Thoracic aorta endothelial cell (primary cell): ENCODE measurements around the gene HOXA9. TPM values are rescaled to one million over a fixed set of nuclear protein-coding genes. Genes with fewer than 3 reads are reported as not detected.

Experiments
- small RNA-seq: library from RNA; depleted of rRNA; stranded (forward); fragments of <200 nt; gene quantifications from one replicate; pipeline ENCODE3, GENCODE V24; 2012
- total RNA-seq: library from RNA; depleted of rRNA; stranded (reverse); fragments of >200 nt; gene quantifications from 2 replicates; pipeline ENCODE4 v1.2.3, GENCODE V29; 2012

Gene HOXA9
- total RNA-seq = 0.40 and 27.9 TPM in 2 replicates

DNA sequence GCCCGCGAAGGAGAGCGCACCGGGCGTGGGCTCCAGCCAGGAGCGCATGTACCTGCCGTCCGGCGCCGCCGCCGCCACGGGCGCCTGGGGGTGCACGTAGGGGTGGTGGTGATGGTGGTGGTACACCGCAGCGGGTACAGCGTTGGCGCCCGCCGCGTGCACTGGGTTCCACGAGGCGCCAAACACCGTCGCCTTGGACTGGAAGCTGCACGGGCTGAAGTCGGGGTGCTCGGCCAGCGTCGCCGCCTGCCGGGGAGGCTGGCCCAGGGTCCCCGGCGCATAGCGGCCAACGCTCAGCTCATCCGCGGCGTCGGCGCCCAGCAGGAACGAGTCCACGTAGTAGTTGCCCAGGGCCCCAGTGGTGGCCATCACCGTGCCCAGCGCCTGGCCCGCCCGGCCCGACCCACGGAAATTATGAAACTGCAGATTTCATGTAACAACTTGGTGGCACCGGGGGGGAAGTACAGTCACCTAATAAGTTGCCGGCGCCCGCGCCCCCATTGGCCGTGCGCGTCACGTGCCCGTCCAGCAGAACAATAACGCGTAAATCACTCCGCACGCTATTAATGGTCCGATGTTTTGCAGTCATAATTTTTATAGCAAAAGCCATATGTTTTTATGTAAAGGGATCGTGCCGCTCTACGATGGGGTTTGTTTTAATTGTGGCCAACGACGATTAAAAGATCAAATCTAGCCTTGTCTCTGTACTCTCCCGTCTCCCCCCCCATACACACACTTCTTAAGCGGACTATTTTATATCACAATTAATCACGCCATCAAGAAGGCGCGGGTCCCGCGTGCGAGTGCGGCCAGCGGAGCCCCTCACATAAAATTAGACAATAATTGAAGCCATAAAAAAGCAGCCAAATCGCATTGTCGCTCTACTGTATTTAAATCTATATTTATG is at the start of gene HOXA9:
HOXA9 (minus strand) TSS at position 449 of the 907 bp plus-strand sequence; CDS start at position 369, 80 bp downstream.

DNA sequence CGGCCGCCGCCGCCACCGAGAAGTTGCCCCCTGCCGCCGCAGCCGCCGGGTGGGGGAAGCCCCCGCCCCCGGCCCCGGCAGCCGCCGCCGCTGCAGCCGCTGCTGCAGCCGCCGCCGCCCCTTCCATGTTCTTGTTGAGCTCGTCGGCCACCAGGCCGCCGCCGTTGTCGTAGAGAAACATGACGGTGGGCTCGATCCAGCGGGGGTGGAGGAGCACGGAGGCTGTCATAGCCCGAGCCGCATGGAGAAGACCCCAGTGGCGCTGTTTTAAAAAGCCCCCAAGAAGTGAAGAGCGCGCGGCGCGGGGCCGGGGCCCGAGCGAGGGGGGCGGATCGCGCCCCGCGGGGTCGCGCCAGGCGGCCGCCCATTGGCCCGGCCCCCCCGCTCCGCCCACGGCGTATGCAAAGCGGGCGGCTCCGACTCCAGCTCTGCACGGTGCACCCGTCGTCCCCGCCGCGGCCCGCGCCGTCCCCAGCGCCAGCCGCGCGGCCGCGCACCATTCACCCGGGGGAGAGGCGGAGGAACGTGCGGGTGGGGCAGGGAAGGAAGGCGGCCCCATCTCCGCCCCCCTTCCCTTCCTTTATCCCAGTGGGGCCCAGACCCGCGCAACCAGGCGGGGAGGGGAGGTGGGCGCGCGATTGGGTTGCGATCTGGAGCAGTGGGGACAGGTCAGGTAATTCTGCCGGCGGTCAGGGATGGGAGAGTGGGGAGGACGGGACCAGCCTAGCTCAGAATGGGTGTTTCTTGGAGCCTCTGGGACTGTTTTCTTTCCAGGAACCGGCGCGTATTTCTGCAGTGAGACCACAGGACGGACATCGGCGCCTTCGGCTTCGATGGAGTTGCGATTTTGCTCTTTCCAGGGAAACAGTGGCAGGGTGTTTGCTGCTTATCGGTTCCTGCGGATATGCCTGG is 34.8 kb upstream of the HOXA9 start, which contains the start of gene HOXA13:
HOXA13 (minus strand) TSS at position 243 of the 912 bp plus-strand sequence; CDS start at position 229, 14 bp downstream.

DNA sequence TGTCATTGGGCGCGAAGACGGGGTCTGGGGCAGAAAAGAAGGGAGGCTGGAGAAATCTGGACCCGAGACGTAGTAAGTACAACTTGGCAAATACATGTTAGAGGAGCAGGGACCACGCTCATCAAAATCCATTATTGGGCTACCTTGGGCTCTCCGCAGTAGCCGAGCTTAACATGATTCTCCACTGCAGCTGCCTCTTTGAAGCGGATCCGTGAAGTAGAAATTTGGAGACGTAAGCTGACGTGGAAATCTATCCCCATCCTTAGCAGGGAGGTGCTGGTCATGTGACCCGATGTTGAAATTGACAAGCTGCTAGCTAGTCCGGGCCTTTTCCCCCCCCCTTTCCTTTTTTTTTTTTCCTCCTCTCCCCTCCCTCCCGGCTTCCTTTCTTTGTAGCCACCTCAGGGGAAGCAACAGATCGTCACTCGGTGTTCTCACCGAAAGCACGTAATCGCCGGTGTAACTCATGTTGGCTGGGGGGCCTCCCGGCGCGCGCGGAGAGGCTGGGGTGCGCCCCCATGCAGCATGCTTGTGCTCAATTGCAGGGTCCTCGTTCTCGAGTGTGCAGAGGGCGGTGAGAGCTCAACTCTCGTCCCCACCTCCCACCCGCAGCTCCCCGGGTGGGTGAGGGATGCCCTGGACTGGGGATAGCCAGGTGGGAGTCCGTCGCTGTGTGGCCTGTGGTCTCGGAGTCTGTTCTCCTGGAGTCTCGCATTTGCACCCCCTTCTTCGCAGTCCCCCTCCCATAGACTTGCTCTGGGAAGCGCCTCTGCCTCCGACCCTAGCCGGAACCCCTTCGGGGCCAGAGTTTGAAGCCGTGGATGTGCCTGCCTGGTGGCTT is 19.9 kb upstream of the HOXA9 start, which contains the start of gene HOXA11:
HOXA11 (minus strand) TSS at position 220 of the 841 bp plus-strand sequence; CDS start at position 132, 88 bp downstream.

GRCh38 chr7:27173956-27174873 is 8.9 kb upstream of the HOXA9 start, which contains the start of gene HOXA10:
Gene HOXA10 (minus strand): TSS chr7:27174320. CDS start chr7:27174306, 14 bp downstream.

GRCh38 chr7:27156508-27156898 is 8.8 kb downstream of the HOXA9 start, which contains the start of gene HOXA7:
Gene HOXA7 (minus strand): TSS chr7:27156675. CDS start chr7:27156545, 130 bp downstream.

DNA sequence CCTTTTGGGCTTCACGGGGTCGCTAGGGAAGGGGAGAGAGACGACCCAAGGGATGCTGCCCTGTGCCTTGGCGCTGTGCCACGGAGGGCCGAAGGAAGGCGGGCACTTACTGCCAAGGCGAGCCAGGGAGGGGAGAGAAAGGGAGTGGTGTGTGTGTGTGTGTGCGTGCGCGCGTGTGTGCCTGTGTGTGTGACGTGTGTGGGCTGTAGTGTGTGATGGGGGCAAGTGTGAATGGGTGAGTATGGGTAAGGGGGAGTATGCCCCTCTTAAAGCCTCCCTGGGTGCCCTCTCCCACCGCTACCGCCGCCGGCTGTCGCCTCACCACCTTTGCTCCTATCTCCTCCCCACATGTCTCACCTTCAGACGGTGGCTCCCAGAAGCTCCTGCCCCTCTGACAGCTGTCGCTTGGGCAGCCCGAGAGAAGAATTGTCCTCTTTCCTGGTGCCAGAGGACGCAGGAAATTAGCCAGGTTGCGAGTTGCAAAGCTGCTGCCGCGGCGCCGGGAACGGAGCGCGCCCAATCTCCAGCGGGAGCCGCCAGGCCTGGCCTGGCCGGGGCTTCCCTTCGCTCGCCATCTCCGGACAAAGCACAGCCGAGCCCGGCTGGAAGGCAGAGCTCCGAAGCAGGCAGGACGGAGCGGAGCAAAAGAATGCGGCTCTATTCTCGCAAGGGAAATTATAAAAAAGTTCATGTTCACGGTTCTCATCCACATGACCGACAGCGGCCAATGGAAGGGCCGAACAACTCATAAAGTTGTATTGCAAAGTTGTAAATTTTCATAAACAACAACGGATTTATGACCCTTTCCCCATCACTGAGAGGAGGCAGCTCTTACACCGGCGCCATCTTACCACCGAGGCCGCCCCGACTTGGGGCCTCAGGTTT is 13.2 kb downstream of the HOXA9 start, which contains the start of gene HOXA3:
HOXA3 (minus strand) TSS at position 653 of the 885 bp plus-strand sequence. CDS start 41,943 bp downstream, outside the sequence.

DNA sequence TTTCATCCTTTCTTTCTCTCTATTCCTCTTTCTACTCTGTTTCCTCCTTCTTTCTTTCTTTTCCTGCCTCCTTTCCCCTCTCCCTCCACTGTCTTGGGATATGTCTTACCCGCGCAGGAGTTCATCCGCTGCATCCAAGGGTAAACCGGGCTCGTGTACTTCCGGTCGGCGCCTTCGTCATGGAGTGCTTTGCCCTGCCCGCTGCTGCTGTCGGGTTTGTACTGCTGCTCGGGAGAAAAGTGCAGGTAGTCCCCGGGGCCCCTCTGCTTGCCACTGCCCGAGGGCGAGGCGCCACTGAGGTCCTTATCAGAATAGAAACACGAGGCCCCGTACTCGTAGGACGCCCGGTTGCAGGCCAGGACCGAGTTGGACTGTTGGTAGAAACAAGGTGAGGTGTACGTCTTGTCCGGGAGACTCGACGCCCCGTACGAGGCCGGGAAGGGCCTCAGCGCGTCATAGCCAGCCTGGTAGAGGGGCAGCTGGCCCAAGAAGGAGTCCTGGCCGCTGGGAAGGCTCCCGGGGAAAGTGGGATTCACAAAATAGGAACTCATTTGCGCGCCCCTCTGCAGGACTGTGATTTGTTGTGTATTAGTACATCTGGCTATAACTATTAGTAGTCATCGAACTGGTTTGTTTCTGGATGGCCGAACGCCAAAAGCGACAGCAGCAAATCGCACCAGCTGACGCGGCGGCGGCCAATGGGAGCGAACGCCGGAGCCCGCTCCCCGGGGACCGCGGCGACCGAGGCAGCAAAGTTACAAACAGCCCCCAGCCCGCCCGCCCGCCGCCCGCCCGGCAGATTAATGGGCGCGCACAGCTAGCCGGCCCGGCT is 17.9 kb downstream of the HOXA9 start, which contains the start of gene HOXA6:
HOXA6 (minus strand) TSS at position 576 of the 832 bp plus-strand sequence; CDS start at position 551, 25 bp downstream.

GRCh38 chr7:27143023-27143949 is 22.1 kb downstream of the HOXA9 start, which contains the start of gene HOXA5:
Gene HOXA5 (minus strand): TSS chr7:27143681. CDS start chr7:27143607, 74 bp downstream.

DNA sequence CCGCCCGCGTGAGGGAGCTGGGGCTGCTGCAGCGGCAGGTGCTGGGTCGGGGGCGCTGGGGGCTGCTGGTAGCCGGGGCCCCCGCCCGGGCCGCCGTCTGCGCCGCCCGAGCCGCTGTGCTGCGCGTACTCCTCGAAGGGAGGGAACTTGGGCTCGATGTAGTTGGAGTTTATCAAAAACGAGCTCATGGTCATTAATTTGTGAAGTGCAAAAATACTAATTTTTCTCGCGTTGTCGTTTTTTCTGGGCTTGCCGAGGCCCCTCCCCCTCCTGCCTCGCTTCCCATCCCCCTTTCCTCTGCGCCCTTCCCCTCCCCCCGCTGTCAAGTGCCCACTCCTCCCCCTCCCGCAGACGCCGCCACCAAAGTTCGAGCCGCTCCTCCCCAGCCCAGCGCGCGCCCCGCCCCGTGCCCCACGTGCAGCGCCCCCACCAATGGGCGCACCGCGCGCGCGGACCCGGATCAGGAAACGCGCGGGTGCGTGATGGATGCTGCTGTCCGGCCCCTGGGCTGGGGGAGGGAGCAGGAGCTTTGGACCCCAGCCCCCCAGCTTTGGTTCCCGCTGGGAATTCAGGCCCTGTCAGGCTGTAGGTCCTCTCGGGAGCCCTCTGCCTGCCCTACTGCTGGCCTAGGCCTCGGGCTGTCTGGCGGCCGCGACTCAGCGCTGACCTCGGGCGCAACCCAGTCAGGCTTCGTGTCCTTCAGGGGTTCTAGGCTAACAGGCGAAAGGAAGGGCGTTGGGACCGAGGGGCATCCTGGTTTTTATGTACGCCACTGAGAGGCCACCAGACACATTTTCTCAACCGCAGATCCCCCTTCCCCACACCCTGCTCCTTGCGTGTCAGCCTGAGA is 34.6 kb downstream of the HOXA9 start, which contains the start of gene HOXA4:
HOXA4 (minus strand) TSS at position 218 of the 850 bp plus-strand sequence; CDS start at position 194, 24 bp downstream.

Small RNA genes lying within 50 kb of the gene (small RNA-seq; reads per million reads assigned to genes)
- gene AC004080.5 (not detected), gene RF02140 (not detected), gene RF02141 (not detected)

Other genes with a start within 250 kb of the HOXA9 start
- gene HOXA1, start 69.5 kb downstream of the HOXA9 start, total RNA-seq = 0.65 and 0.93 TPM in 2 replicates
- gene HOXA2, start 62.9 kb downstream of the HOXA9 start, total RNA-seq = 1.6 and 2.2 TPM in 2 replicates
- gene HOXA4, start 34.8 kb downstream of the HOXA9 start, total RNA-seq = 0.80 and 1.9 TPM in 2 replicates
- gene HOXA5, start 21.9 kb downstream of the HOXA9 start, total RNA-seq = 1.3 and 12.7 TPM in 2 replicates
- gene HOXA6, start 17.8 kb downstream of the HOXA9 start, total RNA-seq = 5.4 TPM in 1 of 2 replicates, not detected in the other
- gene HOXA3, start 13.0 kb downstream of the HOXA9 start, total RNA-seq = 1.1 and 1.9 TPM in 2 replicates
- gene HOXA7, start 8.9 kb downstream of the HOXA9 start, total RNA-seq = 0.27 and 3.1 TPM in 2 replicates
- 0.27 and 5.8 TPM in 2 replicates for gene HOXA10, start 8.8 kb upstream of the HOXA9 start, total RNA-seq
- gene HOXA11, start 19.7 kb upstream of the HOXA9 start, total RNA-seq = 0.93 TPM in 1 of 2 replicates, not detected in the other
- gene HOXA13, start 34.6 kb upstream of the HOXA9 start, total RNA-seq = not detected in 2 replicates
- not detected in 2 replicates for gene EVX1, start 77.3 kb upstream of the HOXA9 start, total RNA-seq